ENCODE results near the gene HHAT.

Gene HHAT

DNA sequence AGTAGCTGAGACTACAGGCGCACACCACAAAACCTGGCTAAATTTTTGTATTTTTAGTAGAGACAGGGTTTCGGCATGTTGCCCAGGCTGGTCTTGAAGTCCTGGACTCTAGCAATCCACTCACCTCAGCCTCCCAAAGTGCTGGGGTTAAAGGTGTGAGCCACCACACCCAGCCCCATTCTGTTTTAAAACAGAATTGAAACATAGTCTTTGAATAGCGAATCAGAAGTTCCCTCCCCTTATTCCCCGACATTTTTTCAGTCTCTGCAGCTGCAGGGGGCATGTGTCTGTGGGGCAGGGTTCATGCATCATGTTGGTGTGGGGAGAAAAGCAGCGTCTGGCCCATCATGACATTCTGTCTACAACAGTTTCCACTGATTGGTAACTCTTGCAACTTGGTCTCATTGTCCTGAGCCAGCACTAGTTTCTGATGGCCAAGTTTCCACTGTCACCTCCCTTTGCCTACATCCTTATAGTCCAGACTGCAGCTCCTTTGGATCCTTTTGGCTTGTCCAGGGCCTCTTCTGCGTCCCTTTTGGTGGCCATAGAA lies 15.6 kb upstream of the HHAT start:
- H3K4me3 ChIP-seq (ENCODE audit: low read depth, low read length) = no peak overlapping the region
- TF ChIP-seq, protein P1, sequence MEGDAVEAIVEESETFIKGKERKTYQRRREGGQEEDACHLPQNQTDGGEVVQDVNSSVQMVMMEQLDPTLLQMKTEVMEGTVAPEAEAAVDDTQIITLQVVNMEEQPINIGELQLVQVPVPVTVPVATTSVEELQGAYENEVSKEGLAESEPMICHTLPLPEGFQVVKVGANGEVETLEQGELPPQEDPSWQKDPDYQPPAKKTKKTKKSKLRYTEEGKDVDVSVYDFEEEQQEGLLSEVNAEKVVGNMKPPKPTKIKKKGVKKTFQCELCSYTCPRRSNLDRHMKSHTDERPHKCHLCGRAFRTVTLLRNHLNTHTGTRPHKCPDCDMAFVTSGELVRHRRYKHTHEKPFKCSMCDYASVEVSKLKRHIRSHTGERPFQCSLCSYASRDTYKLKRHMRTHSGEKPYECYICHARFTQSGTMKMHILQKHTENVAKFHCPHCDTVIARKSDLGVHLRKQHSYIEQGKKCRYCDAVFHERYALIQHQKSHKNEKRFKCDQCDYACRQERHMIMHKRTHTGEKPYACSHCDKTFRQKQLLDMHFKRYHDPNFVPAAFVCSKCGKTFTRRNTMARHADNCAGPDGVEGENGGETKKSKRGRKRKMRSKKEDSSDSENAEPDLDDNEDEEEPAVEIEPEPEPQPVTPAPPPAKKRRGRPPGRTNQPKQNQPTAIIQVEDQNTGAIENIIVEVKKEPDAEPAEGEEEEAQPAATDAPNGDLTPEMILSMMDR (IDR thresholded peaks at IDR 0.05; ENCODE audit: borderline replicate concordance, insufficient read depth, low read depth, low read length) = no peak

GRCh38 chr1:210313921-210314320 lies 14.8 kb upstream of the HHAT start:
- no peak overlapping the region for H3K4me3 ChIP-seq (ENCODE audit: low read depth, low read length)
- TF ChIP-seq, protein P1 (IDR thresholded peaks at IDR 0.05; ENCODE audit: borderline replicate concordance, insufficient read depth, low read depth, low read length) = no peak

- TF ChIP-seq, protein P1 (IDR thresholded peaks at IDR 0.05; ENCODE audit: borderline replicate concordance, insufficient read depth, low read depth, low read length) = no peak
- H3K4me3 ChIP-seq (ENCODE audit: low read depth, low read length) = no peak overlapping the region
These were observed 13.2 kb upstream of the HHAT start for GRCh38 chr1:210315529-210315928.

DNA sequence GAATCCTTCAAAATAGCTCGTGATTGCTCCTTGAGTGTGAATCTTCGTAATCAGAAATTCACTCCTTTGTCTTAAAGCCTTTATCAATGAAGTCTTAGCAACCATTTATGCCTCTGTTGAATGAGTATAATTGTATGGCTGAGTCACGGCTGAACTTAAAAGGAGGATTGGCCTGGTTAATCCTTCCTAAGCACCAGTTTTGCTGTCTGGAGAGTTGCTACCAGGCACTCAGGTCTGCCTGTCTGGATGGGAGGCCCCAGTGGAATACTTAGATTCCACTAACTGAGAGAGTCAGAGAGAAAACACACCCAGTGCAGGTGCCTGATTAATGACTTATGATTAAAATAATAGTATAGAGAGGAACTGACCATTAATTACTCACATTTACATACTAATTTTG lies 7.6 kb upstream of the HHAT start:
- H3K4me3 ChIP-seq (ENCODE audit: low read depth, low read length) = no peak overlapping the region
- TF ChIP-seq, protein P1 (IDR thresholded peaks at IDR 0.05; ENCODE audit: borderline replicate concordance, insufficient read depth, low read depth, low read length) = no peak

- TF ChIP-seq, protein P1 (IDR thresholded peaks at IDR 0.05; ENCODE audit: borderline replicate concordance, insufficient read depth, low read depth, low read length) = no peak
- H3K4me3 ChIP-seq (ENCODE audit: low read depth, low read length) = no peak overlapping the region
These were observed 7.2 kb upstream of the HHAT start for GRCh38 chr1:210321552-210321951.

- TF ChIP-seq, protein P1 (IDR thresholded peaks at IDR 0.05; ENCODE audit: borderline replicate concordance, insufficient read depth, low read depth, low read length) = no peak
- no peak overlapping the region for H3K4me3 ChIP-seq (ENCODE audit: low read depth, low read length)
These were observed 4.7 kb upstream of the HHAT start for GRCh38 chr1:210323957-210324356.

- no peak overlapping the region for H3K4me3 ChIP-seq (ENCODE audit: low read depth, low read length)
- TF ChIP-seq, protein P1 (IDR thresholded peaks at IDR 0.05; ENCODE audit: borderline replicate concordance, insufficient read depth, low read depth, low read length) = no peak
These were observed 3.6 kb upstream of the HHAT start for GRCh38 chr1:210325026-210325670.

Data from GM12875 (cell line).